ENCODE results near the gene TCF12. TPM values are rescaled to one million over a fixed set of nuclear protein-coding genes. Genes with fewer than 3 reads are reported as not detected.

TCF12 gene
- polyA plus RNA-seq, 1 experiment, result 447 TPM

DNA sequence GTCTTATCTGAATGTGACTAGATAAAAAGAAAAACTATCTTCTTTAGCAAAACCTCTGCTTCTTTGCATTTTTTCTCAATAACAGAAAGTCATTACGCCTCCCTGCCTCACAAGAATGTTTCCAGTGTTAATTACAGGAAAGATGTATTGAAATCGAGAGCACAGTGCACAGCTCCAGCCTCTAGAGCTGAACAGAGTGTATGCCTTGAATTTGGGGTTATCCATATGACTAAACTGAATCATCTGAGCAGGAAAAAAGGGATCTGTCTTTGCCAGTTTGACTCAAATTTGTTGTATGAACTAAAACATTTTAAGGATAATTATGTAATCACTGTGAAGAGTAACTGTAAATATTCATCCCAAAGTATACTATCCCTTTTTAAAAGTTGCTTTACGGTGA is 308.7 kb downstream of the TCF12 start:
- H3K4me3 ChIP-seq (ENCODE audit: low read depth, low read length), result 0 out of 2 replicates have a peak overlapping the region, but pooled peaks have one; percentile 1
- POLR2A ChIA-PET, result no interaction called here
- H3K27ac ChIP-seq (ENCODE audit: low read depth, low read length), result no peak overlapping the region
- DNase-seq (ENCODE audit: low read depth, low spot score), result no peak
- no peaks in the 10 kb centered on the region for H3K27me3 ChIP-seq (ENCODE audit: control insufficient read depth, insufficient read depth, low read length)
- no peaks in the 10 kb centered on the region for H3K9me3 ChIP-seq (ENCODE audit: control insufficient read depth, insufficient read depth, low read length)
- TF ChIP-seq, protein P1, sequence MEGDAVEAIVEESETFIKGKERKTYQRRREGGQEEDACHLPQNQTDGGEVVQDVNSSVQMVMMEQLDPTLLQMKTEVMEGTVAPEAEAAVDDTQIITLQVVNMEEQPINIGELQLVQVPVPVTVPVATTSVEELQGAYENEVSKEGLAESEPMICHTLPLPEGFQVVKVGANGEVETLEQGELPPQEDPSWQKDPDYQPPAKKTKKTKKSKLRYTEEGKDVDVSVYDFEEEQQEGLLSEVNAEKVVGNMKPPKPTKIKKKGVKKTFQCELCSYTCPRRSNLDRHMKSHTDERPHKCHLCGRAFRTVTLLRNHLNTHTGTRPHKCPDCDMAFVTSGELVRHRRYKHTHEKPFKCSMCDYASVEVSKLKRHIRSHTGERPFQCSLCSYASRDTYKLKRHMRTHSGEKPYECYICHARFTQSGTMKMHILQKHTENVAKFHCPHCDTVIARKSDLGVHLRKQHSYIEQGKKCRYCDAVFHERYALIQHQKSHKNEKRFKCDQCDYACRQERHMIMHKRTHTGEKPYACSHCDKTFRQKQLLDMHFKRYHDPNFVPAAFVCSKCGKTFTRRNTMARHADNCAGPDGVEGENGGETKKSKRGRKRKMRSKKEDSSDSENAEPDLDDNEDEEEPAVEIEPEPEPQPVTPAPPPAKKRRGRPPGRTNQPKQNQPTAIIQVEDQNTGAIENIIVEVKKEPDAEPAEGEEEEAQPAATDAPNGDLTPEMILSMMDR (IDR thresholded peaks at IDR 0.05; ENCODE audit: low read depth, low read length), result no peak
- CTCF ChIA-PET, result no interaction called here

DNA sequence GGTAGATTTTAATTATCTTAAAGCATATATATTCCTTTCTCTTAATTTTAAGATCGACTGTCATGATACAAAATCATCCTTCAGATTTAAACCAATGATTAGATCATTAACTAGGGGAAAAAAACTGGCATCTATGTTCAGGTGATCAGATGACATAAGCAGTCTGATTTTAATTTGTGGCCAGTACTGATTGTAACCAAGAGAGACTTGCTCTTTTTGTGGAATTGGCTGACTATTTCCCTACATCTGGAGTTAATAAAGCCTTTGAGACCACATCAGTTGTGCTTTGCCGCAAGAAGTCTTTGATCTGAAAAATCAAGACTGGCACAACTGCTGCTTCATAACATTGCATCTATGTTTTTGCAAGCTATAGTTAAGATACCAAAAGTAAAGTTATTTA is 309.5 kb downstream of the TCF12 start:
- Histone ChIP-seq H3K27ac (ENCODE audit: low read depth, low read length) (no peak overlapping the region), H3K9me3 (ENCODE audit: control insufficient read depth, insufficient read depth, low read length) (no peaks in the 10 kb centered on the region), H3K27me3 (ENCODE audit: control insufficient read depth, insufficient read depth, low read length) (no peaks in the 10 kb centered on the region), H3K4me3 (ENCODE audit: low read depth, low read length) (peak overlapping the region; percentile 2; the same call in 1 of the 2 replicates)
- CTCF ChIA-PET, result no interaction called here
- TF ChIP-seq, protein P1 (IDR thresholded peaks at IDR 0.05; ENCODE audit: low read depth, low read length), result no peak
- no peak for DNase-seq (ENCODE audit: low read depth, low spot score)
- POLR2A ChIA-PET, result interaction anchor here (0.6 kb wide), 1 partner anchor 9 kb away, joined by 5 read pairs; no protein-coding TSS in a partner anchor

DNA sequence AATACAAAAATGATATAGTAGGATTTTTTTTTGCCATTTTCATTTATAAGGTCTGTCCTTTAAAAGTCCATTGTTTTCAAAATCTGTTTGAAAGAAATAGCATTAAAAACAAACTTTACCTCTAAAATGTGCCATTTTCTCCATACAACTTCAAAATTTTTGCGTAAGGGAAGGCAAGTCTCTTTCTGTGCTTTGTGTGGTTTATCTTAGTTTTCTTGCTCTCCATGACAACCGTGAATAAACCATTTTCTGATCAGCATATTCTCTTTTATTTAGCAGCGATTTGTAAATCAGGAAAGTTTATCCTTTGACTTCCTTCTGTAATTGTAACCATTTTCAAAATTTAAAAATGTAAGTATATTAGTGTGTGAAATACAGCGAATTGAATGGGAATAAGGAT is 310.0 kb downstream of the TCF12 start:
- TF ChIP-seq, protein P1 (IDR thresholded peaks at IDR 0.05; ENCODE audit: low read depth, low read length), result no peak
- ChIA-PET POLR2A (interaction anchor here (0.6 kb wide), 1 partner anchor 9 kb away, joined by 5 read pairs; no protein-coding TSS in a partner anchor), CTCF (no interaction called here)
- DNase-seq (ENCODE audit: low read depth, low spot score), result no peak
- Histone ChIP-seq H3K27ac (ENCODE audit: low read depth, low read length) (no peak overlapping the region), H3K4me3 (ENCODE audit: low read depth, low read length) (no peak overlapping the region), H3K9me3 (ENCODE audit: control insufficient read depth, insufficient read depth, low read length) (no peaks in the 10 kb centered on the region), H3K27me3 (ENCODE audit: control insufficient read depth, insufficient read depth, low read length) (no peaks in the 10 kb centered on the region)

DNA sequence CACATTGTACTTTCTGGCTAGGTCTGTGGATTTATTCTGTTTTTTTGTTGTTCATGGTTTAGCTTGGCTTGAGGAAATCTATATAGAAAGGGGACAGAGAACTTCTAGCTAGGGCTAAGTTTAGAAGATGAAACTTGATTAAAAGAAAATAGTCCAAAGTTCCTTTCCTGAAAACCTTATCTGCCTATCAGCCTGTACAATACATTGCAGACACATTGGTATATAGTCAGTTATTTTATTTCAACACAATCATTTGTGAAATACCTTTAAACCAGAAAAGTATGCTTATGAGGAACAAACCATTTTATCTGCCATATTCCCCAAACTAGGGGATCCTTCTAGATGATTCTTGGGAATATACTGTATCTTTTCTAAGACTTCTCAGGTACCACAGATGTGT is 310.6 kb downstream of the TCF12 start:
- H3K27me3 ChIP-seq (ENCODE audit: control insufficient read depth, insufficient read depth, low read length), result no peaks in the 10 kb centered on the region
- no peak overlapping the region for H3K27ac ChIP-seq (ENCODE audit: low read depth, low read length)
- TF ChIP-seq, protein P1 (IDR thresholded peaks at IDR 0.05; ENCODE audit: low read depth, low read length), result no peak
- no peaks in the 10 kb centered on the region for H3K9me3 ChIP-seq (ENCODE audit: control insufficient read depth, insufficient read depth, low read length)
- H3K4me3 ChIP-seq (ENCODE audit: low read depth, low read length), result no peak overlapping the region
- CTCF ChIA-PET, result interaction anchor here (1.2 kb wide), 1 partner anchor 82 kb away, joined by 3 read pairs; no protein-coding TSS in a partner anchor
- POLR2A ChIA-PET, result no interaction called here
- no peak for DNase-seq (ENCODE audit: low read depth, low spot score)

DNA sequence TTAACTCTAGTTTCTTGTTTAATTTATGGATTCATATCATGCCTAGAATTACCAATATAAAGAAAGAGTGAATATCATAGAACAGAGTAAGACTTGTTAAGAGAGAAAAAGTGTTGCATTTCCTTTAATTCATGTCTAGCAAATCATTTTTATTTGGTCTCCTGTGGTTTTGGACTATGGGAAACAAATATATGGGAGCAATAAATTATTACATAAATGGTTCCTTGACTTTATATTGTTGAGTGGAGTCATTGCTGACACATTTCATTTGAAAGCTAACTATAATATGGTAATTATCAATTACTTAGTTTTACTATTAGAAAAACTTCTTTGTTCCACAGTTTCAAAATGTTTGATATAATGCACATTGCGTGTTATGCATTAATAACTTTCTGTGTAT is 313.1 kb downstream of the TCF12 start:
- TF ChIP-seq, protein P1 (IDR thresholded peaks at IDR 0.05; ENCODE audit: low read depth, low read length), result no peak
- DNase-seq (ENCODE audit: low read depth, low spot score), result no peak
- ChIA-PET POLR2A (no interaction called here), CTCF (no interaction called here)
- no peak overlapping the region for H3K4me3 ChIP-seq (ENCODE audit: low read depth, low read length)
- no peaks in the 10 kb centered on the region for H3K9me3 ChIP-seq (ENCODE audit: control insufficient read depth, insufficient read depth, low read length)
- no peak overlapping the region for H3K27ac ChIP-seq (ENCODE audit: low read depth, low read length)
- no peaks in the 10 kb centered on the region for H3K27me3 ChIP-seq (ENCODE audit: control insufficient read depth, insufficient read depth, low read length)

Data from AG04450 (cell line).